Measurements from ENCODE around the gene KANSL1.

Gene KANSL1

DNA sequence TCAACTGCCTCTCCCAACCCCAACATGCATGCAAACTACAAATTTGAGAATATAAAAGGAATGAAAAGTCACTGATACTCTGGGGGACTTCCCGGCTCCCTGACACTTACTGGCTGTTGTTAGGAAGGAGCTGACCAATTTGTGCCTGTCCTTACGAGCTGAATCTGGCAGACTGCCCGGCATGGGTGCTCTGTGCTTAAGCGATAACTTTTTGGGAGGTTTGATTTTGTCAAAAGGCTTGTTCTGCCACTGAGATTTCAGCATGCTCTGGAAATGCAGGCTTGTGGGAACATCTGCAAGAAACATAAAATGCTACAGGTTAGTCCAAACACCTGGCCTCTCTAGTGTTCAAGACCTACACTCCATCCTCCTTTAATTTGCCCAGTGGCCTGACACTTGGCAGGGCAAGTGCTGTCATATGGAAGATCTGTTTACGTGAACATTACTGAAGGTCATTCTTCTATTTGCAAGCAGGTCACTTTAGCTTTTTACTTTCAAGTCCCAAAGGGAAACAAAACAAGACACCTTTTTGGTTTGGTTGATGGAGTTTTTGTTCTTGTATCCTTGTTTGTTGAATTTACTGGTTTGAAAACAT lies 153.5 kb downstream of the KANSL1 start:
- DNase-seq (ENCODE audit: low spot score) = no peak

DNA sequence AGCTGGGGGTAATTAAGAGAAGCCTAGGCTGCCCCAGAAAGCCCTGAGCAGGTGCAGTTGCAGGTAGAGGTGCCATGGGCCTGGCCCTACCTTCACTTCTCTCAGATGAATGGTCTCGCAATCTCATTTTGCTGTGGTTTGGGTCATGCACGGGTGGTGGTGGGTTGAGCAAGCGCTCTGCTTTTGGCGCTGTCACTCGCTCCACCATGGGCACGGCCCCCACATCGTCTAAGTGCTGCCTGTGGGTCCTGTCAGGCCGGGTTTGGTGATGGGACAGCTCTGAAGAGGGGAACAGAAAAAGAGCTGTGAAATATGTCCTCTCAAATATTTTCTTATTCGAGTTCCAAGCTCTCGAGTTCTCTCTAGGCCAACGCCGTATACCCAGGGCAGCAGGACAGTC lies 154.3 kb downstream of the KANSL1 start:
- no peak for DNase-seq (ENCODE audit: low spot score)

DNA sequence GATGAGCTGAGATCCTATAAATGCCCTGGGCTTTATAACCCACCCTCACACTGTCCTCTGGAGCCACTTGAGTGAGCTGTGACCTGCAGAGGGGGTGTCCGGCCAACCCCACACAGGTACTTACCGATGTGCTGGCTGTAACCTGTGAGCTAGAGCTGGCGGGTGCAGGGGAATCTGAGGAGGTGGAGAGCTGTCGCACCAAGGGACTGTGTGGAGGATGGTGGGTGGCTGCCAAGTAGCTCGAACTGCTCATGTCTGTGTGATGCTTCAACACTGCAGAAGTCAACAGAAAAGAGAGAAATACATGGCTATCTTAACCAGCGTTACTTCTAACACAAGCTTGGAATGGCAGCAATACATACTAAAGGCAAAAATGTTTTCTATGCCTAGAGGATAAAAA lies 154.8 kb downstream of the KANSL1 start:
- DNase-seq (ENCODE audit: low spot score) = no peak

DNA sequence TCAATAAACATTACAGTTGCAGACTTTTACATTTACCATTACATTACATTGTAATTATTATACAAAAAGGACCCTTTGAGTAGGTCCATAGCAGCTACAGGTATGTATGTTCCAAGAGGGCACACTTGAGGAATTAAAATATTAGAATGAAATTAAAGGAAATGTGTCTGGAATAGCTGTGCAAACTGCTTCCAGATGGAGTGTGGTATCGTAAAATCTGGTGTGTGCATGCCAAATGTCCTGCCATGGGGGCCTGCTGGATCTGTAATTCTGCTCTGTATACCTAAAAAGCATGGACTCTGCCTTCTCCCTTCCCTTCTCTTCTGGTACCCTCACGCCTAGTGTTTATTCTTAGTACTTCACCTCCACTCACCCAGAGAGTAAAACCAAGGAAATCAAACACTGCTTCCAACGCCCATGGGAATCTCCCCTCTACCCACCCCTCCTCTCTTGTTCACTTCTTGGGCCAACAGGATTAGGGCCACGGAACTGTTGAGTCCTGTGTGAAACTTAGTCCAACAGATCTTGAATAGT lies 155.4 kb downstream of the KANSL1 start:
- DNase-seq (ENCODE audit: low spot score) = no peak

DNA sequence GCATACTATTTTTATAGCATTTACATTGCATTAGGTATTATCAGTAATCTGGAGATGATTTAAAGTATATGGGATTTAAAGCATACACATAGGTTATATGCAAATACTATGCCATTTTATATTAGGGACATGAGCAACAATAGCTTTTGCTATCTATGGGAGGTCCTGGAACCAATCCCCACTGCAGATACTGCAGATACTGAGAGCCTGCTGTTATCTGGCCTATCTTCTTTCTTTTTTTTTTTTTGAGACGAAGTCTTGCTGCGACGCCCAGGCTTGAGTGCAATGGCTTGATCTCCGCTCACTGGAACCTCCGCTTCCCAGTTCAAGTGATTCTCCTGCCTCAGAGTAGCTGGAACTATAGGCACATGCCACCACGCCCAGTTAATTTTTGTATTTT lies 156.7 kb downstream of the KANSL1 start:
- no peak for DNase-seq (ENCODE audit: low spot score)

DNA sequence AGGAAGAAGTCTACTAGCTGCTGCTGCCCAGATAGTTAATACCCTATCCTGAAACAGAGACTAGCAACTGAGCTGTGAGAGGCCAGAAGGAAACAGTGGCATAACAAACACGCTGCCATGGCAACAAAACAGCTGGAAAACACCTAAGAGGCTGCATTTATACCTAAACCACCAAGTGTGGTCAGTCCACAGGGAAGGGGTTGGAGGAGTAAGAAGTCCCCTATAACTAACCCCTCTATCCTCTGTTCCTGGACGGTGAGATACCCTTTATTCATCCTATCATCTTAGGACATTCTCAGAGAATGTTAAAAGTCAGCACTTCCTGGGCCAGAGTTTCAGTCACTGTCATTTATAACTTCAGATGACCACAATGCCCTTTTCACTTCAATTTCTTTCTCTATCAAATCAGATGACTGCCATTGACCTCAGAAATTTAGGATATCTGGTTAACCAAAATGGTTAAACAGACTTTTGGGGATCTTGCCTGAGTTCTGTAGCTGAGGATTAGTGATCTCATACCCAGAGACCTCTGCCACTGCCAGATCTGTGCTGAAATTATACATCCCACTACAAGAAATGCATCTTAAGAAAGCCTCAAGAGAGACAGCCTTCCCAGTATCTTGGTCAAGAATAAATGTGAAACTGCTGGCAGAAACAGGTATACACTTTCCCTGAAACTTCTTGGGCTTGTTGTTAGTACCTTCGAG lies 158.0 kb downstream of the KANSL1 start:
- no peak for DNase-seq (ENCODE audit: low spot score)

DNA sequence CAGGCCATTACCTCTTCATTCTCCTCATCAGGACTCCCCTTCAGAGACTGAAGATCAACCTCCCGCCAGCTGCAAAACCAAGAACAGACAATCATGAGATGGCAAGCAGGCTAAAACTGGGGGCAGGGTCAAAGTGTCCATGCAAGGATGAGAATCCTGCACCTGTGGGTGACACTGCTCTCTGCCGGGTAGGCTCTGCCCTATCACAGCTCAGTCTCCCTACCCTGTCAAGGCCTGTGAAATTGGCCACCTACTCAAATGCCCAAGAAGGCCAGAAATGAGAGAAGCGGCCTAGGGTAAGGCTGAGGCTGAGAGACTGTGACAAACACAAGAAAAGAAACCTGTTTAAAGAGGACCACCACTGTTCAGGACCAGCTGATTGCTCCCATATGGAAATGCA lies 159.8 kb downstream of the KANSL1 start:
- DNase-seq (ENCODE audit: low spot score) = no peak

DNA sequence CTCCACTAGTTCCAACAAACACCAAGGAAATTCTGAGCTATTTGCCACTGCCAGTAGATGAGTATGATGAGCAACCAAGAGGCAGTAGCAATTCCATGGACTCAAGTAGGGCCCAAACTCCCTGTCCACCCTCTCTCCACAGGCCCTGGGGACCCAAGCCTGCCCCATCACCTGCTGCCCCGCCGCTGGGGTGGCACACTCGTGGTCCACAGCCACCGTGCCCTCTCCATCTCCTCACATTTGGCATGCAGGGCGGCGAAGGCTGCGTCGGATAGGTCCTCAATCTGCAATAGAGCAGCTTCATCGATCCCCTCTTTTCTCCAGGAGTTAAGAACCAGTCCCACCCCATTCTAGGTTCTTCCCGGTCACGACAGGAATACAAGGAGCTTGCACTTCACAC lies 160.3 kb downstream of the KANSL1 start:
- DNase-seq (ENCODE audit: low spot score) = no peak

DNA sequence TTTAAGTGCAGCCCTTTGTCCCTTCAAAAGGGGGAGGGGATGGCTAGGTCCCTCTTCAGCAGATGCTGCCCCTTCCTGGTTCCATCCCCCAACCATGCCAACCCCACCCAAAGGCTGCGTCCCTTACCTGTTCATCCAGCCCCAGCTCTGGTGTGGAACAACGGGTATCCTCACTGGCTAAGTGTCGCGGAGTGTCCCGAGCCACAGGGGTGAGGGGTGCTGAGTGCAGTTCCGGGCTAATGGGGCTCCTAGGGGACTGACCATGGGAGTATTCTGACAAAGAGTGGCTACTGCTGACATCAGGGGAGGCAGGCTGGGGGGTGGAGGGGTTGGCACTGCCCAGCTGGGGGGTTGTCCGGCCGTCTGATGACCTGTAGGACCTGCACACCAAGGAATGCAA lies 161.3 kb downstream of the KANSL1 start:
- DNase-seq (ENCODE audit: low spot score) = no peak

DNA sequence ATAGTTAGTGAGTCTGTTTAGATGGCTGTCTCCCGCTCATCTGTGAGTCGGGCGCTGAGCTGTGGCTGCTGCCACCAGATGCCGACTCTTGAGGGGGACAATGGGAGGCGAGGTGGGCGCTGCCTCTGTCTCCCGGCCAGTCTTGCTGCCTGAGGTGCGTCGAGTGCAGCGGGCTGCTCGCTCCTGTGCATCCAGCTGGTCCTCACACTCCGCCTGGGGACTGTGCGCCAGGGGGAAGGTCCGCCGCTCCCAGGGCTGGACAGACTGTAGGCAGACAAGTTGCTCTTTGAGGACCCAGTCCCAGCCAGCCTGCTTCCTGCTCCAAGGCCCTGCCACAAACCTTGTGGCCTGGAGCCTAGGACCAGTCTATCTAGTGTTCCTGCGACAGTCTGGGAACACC lies 161.8 kb downstream of the KANSL1 start:
- DNase-seq (ENCODE audit: low spot score) = no peak

DNA sequence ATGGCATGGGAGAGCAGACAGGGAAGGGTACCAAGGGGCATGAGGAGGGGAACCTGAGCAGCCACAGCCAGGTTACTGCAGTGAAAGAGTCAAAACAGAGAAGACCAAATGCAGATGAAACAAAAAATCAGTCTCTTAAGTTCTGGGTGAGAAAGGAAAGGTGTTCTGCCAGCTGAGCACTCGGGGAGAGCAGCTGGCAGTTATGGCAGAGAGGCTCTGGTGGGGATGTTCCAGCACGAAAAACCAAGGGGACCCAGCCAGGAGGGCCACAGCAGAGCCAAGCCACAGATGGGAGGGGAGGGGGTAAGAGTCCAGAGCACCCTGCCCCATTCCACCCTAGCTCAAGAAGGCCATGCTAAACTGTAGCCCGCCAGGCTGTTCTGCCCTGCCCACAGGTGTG lies 162.5 kb downstream of the KANSL1 start:
- no peak for DNase-seq (ENCODE audit: low spot score)

DNA sequence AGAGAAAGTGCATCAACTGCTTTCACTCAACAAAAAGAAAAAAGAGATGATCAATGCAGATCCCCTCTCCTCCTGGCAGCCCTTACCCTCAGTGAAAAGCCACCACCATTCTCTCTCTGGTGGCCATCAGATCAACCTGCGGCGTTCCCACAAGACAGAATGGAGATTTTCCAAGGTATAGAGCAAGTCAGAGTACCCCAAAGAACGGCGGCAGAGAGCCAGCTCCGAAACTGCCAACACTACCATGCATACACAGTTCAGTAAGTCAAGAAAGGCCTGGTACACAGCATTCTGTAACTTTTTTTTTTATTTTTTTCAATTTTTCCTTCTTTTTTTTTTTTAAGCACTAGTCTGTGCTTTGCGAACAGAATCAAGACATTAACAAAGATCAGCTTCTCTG lies 163.6 kb downstream of the KANSL1 start:
- DNase-seq (ENCODE audit: low spot score) = no peak

DNA sequence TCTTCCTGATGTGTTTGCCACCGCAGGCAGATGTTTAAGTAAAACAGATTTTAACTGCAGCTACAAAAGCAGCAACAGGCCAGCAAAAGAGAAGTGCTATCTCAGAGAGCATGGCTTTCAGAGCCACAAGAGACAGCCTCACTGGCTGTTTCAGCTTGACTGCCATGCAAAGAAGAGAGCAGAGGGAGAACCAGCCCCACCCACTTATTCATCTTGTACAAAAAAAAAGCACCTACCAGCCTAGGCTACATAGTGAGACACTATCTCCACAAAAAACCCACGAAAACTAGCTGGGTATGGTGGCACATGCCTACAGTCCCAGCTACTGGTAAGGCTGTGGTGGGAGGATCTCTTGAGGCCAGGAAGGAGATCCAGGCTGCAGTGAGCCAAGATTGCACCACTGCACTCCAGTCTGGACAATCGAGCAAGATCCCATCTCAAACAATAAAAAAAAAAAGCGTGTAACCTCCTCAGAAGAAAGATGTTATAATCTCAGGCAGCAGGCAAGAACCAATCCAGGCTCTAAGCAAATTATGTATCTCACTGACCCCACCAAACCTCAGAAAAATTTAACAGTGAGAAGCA lies 164.2 kb downstream of the KANSL1 start:
- no peak for DNase-seq (ENCODE audit: low spot score)

DNA sequence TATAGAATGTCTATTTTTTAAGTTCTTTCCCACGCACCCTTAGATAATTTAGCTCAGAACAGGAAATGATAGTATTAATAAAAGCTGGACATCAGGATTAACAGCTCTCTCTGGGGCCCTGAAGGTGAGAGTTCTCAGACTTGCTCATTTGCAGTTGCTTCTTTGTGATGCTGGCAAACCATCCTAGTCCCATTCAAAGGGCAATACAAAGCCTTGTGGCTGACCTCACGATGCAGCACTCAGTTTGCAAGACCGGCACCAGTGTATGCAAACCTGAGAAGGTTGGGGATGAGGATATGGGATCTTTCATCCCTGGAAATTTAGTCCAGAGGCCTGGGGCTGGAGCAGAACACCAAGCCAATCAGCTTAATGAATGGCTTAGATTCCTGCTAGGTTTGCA lies 164.9 kb downstream of the KANSL1 start:
- DNase-seq (ENCODE audit: low spot score) = no peak

DNA sequence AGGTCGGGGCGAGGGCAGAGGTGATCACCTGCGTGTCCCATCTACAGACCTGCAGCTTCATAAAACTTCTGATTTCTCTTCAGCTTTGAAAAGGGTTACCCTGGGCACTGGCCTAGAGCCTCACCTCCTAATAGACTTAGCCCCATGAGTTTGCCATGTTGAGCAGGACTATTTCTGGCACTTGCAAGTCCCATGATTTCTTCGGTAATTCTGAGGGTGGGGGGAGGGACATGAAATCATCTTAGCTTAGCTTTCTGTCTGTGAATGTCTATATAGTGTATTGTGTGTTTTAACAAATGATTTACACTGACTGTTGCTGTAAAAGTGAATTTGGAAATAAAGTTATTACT lies 165.3 kb downstream of the KANSL1 start:
- DNase-seq (ENCODE audit: low spot score) = no peak

DNA sequence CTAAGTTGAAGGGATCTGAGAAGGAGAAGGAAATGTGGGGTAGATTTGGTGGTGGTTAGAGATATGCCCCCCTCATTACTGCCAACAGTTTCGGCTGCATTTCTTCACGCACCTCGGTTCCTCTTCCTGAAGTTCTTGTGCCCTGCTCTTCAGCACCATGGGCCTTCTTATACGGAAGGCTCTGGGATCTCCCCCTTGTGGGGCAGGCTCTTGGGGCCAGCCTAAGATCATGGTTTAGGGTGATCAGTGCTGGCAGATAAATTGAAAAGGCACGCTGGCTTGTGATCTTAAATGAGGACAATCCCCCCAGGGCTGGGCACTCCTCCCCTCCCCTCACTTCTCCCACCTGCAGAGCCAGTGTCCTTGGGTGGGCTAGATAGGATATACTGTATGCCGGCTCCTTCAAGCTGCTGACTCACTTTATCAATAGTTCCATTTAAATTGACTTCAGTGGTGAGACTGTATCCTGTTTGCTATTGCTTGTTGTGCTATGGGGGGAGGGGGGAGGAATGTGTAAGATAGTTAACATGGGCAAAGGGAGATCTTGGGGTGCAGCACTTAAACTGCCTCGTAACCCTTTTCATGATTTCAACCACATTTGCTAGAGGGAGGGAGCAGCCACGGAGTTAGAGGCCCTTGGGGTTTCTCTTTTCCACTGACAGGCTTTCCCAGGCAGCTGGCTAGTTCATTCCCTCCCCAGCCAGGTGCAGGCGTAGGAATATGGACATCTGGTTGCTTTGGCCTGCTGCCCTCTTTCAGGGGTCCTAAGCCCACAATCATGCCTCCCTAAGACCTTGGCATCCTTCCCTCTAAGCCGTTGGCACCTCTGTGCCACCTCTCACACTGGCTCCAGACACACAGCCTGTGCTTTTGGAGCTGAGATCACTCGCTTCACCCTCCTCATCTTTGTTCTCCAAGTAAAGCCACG lies 165.9 kb downstream of the KANSL1 start:
- DNase-seq (ENCODE audit: low spot score) = no peak

DNA sequence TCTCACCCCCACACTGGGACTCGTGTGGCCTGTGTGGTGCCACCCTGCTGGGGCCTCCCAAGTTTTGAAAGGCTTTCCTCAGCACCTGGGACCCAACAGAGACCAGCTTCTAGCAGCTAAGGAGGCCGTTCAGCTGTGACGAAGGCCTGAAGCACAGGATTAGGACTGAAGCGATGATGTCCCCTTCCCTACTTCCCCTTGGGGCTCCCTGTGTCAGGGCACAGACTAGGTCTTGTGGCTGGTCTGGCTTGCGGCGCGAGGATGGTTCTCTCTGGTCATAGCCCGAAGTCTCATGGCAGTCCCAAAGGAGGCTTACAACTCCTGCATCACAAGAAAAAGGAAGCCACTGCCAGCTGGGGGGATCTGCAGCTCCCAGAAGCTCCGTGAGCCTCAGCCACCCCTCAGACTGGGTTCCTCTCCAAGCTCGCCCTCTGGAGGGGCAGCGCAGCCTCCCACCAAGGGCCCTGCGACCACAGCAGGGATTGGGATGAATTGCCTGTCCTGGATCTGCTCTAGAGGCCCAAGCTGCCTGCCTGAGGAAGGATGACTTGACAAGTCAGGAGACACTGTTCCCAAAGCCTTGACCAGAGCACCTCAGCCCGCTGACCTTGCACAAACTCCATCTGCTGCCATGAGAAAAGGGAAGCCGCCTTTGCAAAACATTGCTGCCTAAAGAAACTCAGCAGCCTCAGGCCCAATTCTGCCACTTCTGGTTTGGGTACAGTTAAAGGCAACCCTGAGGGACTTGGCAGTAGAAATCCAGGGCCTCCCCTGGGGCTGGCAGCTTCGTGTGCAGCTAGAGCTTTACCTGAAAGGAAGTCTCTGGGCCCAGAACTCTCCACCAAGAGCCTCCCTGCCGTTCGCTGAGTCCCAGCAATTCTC lies 166.8 kb downstream of the KANSL1 start:
- no peak for DNase-seq (ENCODE audit: low spot score)

DNA sequence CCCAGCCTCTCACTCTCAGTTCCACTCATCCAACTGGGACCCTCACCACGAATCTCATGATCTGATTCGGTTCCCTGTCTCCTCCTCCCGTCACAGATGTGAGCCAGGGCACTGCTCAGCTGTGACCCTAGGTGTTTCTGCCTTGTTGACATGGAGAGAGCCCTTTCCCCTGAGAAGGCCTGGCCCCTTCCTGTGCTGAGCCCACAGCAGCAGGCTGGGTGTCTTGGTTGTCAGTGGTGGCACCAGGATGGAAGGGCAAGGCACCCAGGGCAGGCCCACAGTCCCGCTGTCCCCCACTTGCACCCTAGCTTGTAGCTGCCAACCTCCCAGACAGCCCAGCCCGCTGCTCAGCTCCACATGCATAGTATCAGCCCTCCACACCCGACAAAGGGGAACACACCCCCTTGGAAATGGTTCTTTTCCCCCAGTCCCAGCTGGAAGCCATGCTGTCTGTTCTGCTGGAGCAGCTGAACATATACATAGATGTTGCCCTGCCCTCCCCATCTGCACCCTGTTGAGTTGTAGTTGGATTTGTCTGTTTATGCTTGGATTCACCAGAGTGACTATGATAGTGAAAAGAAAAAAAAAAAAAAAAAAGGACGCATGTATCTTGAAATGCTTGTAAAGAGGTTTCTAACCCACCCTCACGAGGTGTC lies 167.6 kb downstream of the KANSL1 start:
- no peak for DNase-seq (ENCODE audit: low spot score)

DNA sequence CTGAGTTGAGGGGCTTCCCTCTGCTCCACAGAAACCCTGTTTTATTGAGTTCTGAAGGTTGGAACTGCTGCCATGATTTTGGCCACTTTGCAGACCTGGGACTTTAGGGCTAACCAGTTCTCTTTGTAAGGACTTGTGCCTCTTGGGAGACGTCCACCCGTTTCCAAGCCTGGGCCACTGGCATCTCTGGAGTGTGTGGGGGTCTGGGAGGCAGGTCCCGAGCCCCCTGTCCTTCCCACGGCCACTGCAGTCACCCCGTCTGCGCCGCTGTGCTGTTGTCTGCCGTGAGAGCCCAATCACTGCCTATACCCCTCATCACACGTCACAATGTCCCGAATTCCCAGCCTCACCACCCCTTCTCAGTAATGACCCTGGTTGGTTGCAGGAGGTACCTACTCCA lies 168.2 kb downstream of the KANSL1 start:
- DNase-seq (ENCODE audit: low spot score) = no peak

DNA sequence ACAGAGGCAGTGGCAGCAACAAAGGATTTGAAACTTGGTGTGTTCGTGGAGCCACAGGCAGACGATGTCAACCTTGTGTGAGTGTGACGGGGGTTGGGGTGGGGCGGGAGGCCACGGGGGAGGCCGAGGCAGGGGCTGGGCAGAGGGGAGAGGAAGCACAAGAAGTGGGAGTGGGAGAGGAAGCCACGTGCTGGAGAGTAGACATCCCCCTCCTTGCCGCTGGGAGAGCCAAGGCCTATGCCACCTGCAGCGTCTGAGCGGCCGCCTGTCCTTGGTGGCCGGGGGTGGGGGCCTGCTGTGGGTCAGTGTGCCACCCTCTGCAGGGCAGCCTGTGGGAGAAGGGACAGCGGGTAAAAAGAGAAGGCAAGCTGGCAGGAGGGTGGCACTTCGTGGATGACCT lies 168.6 kb downstream of the KANSL1 start:
- no peak for DNase-seq (ENCODE audit: low spot score)

DNA sequence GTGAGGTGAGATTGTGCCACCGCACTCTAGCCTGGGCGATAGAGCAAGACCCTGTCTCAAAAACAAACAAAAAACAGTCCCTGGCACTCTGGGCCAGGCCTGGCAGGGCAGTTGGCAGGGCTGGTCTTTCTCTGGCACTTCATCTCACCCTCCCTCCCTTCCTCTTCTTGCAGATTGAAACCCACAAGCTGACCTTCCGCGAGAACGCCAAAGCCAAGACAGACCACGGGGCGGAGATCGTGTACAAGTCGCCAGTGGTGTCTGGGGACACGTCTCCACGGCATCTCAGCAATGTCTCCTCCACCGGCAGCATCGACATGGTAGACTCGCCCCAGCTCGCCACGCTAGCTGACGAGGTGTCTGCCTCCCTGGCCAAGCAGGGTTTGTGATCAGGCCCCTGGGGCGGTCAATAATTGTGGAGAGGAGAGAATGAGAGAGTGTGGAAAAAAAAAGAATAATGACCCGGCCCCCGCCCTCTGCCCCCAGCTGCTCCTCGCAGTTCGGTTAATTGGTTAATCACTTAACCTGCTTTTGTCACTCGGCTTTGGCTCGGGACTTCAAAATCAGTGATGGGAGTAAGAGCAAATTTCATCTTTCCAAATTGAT lies 169.3 kb downstream of the KANSL1 start:
- no peak for DNase-seq (ENCODE audit: low spot score)

All from ecto neural progenitor cell (in vitro differentiated cells).